HG03432 (cell line): ENCODE data around the gene CAPN2.

Experiments
- ATAC-seq: cut with Tn5 transposase; IDR thresholded peaks from one replicate; pipeline ENCODE4 v1.9.1; 2021; ENCODE audit warnings: mild to moderate bottlenecking, moderate library complexity; ENCODE audit not compliant: unreplicated experiment

The CAPN2 gene

DNA sequence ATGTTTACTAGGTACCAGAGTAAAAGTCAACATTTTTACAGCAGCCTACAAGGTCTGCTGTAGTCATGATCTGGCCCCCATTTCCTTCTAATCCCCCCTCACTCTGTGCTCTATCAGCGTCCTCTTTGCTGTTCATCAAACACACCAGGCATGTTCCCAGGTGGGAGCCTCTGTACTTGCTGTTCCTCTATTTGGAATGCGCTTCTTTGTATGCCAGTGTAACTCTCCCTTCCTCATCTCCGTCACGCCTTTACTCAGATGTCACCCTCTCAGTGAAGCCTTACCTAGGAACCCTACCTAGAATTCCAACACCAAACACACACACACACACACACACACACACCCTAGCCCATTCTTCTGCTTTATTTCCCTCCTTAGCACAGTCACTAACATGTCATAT is 112.4 kb downstream of the CAPN2 start:
- no peak for ATAC-seq
